SK-N-SH treated with all-trans-retinoic acid at 6 μM for 48 hours (cell line): ENCODE results near the gene GALNT11.

Experiments
- PATZ1 ChIP-seq: fragments of 250-450 bp; sonication (Bioruptor Pico); IDR thresholded peaks from 2 replicates; pipeline ENCODE4 v1.8.0; 2020; ENCODE audit warnings: mild to moderate bottlenecking, moderate library complexity, borderline replicate concordance
- RARB ChIP-seq: fragments of 250-450 bp; sonication (Bioruptor Pico); IDR thresholded peaks from 2 replicates; pipeline ENCODE4 v1.8.0; 2021; ENCODE audit warnings: mild to moderate bottlenecking, moderate library complexity
- TSHZ2 ChIP-seq: fragments of 250-450 bp; sonication (Bioruptor Pico); IDR thresholded peaks from 2 replicates; pipeline ENCODE4 v1.5.0; 2020; ENCODE audit warnings: mild to moderate bottlenecking, moderate library complexity
- ZC3H10 ChIP-seq: fragments of 250-450 bp; sonication (Bioruptor Pico); IDR thresholded peaks from 2 replicates; pipeline ENCODE4 v1.5.1; 2021; ENCODE audit warnings: mild to moderate bottlenecking, moderate library complexity
- ZFP30 ChIP-seq: fragments of 450-650 bp; formaldehyde crosslinking; IDR thresholded peaks from 2 replicates; pipeline ENCODE4 v1.5.0; 2022; ENCODE audit warnings: mild to moderate bottlenecking, moderate library complexity
- ZNF70 ChIP-seq: fragments of 450-650 bp; formaldehyde crosslinking; IDR thresholded peaks from 2 replicates; pipeline ENCODE4 v1.5.0; 2020; ENCODE audit warnings: mild to moderate bottlenecking, moderate library complexity
- ZNF8 ChIP-seq: fragments of 450-650 bp; formaldehyde crosslinking; IDR thresholded peaks from 2 replicates; pipeline ENCODE4 v1.5.0; 2020; ENCODE audit warnings: mild to moderate bottlenecking, moderate library complexity
- TF ChIP-seq, protein P1 (sequence below): fragments of 250-450 bp; sonication (Bioruptor Pico); IDR thresholded peaks from 2 replicates; pipeline ENCODE4 v1.8.0; 2021; ENCODE audit warnings: low read depth, mild to moderate bottlenecking, moderate library complexity, borderline replicate concordance

- TF ChIP-seq ZFP30 (no peak), PATZ1 (no peak), RARB (no peak), ZC3H10 (CRISPR knock-in tag) (no peak), TSHZ2 (CRISPR knock-in tag) (no peak), ZNF70 (CRISPR knock-in tag) (no peak), ZNF8 (no peak)
- TF ChIP-seq, protein P1, sequence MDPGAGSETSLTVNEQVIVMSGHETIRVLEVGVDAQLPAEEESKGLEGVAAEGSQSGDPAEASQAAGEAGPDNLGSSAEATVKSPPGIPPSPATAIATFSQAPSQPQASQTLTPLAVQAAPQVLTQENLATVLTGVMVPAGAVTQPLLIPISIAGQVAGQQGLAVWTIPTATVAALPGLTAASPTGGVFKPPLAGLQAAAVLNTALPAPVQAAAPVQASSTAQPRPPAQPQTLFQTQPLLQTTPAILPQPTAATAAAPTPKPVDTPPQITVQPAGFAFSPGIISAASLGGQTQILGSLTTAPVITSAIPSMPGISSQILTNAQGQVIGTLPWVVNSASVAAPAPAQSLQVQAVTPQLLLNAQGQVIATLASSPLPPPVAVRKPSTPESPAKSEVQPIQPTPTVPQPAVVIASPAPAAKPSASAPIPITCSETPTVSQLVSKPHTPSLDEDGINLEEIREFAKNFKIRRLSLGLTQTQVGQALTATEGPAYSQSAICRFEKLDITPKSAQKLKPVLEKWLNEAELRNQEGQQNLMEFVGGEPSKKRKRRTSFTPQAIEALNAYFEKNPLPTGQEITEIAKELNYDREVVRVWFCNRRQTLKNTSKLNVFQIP = no peak
These were observed 46.9 kb downstream of the GALNT11 start for GRCh38 chr7:152072421-152072820.
